Ishikawa (cell line): ENCODE results near the gene GPN2.

Source experiments
- CEBPB ChIP-seq: IDR thresholded peaks from 2 replicates; pipeline ENCODE4 v1.6.1; 2012
- CREB1 ChIP-seq: IDR thresholded peaks from 2 replicates; pipeline ENCODE4 v1.6.1; 2012; ENCODE audit warnings: low read depth
- EGR1 ChIP-seq: IDR thresholded peaks from 2 replicates; pipeline ENCODE4 v1.6.1; 2012
- EP300 ChIP-seq: IDR thresholded peaks from 2 replicates; pipeline ENCODE4 v1.6.1; 2012; ENCODE audit warnings: borderline replicate concordance
- FOXM1 ChIP-seq: IDR thresholded peaks from 2 replicates; pipeline ENCODE4 v1.6.1; 2012; ENCODE audit warnings: low read depth, borderline replicate concordance
- NFIC ChIP-seq: IDR thresholded peaks from 2 replicates; pipeline ENCODE4 v1.6.1; 2012
- RAD21 ChIP-seq: IDR thresholded peaks from 2 replicates; pipeline ENCODE4 v1.6.1; 2012; ENCODE audit warnings: low read depth
- TAF1 ChIP-seq: IDR thresholded peaks from 2 replicates; pipeline ENCODE4 v1.6.1; 2012; ENCODE audit warnings: low read depth, mild to moderate bottlenecking
- TCF12 ChIP-seq: IDR thresholded peaks from 2 replicates; pipeline ENCODE4 v1.6.1; 2012; ENCODE audit warnings: low read depth
- TEAD4 ChIP-seq: IDR thresholded peaks from 2 replicates; pipeline ENCODE4 v1.6.1; 2012
- YY1 ChIP-seq: IDR thresholded peaks from 2 replicates; pipeline ENCODE4 v1.6.1; 2012; ENCODE audit warnings: low read depth
- ZBTB7A ChIP-seq: IDR thresholded peaks from 2 replicates; pipeline ENCODE4 v1.6.1; 2012; ENCODE audit warnings: low read depth
- TF ChIP-seq, protein P1 (sequence below): IDR thresholded peaks from 2 replicates; pipeline ENCODE4 v1.6.1; 2012
- TF ChIP-seq, protein P2 (sequence below): IDR thresholded peaks from 2 replicates; pipeline ENCODE4 v1.6.1; 2012
- TF ChIP-seq, protein P3 (sequence below): IDR thresholded peaks from 2 replicates; pipeline ENCODE4 v1.6.1; 2012; ENCODE audit warnings: low read depth, mild to moderate bottlenecking

Gene GPN2

DNA sequence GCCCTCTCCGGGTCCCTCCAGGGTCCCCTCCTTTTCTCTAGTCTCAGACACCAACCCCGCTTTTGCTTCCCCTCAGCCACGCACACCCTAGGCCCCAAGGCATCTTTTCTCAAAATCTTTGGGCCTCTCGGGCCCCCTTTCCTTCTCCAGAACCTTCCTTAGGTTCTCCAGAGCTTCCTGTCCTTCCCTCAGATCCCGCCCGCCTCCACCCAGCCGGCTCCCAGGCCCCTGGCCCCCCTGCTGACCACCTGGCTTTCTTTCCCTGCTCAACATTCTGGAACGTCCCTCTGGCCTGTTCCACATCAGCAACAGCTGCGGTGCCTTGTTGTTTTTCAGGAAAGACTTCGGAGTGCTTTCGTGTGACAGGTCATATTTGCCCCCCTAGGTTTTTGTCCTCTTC, 62.4 kb downstream of the GPN2 start:
- no peak for TF ChIP-seq TAF1
- TF ChIP-seq TEAD4 = peak; percentile 27; the same call in 1 of the 2 replicates
- no peak for TF ChIP-seq YY1
- TF ChIP-seq EP300 = peak; percentile 40; the same call in 1 of the 2 replicates
- TF ChIP-seq FOXM1 = no peak
- TF ChIP-seq CEBPB = no peak
- peak; percentile 41; the same call in 1 of the 2 replicates for TF ChIP-seq TCF12
- no peak for TF ChIP-seq RAD21
- TF ChIP-seq ZBTB7A = peak; percentile 83
- TF ChIP-seq EGR1 = no peak
- TF ChIP-seq, protein P1, sequence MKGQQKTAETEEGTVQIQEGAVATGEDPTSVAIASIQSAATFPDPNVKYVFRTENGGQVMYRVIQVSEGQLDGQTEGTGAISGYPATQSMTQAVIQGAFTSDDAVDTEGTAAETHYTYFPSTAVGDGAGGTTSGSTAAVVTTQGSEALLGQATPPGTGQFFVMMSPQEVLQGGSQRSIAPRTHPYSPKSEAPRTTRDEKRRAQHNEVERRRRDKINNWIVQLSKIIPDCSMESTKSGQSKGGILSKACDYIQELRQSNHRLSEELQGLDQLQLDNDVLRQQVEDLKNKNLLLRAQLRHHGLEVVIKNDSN = no peak
- no peak for TF ChIP-seq CREB1
- TF ChIP-seq, protein P2, sequence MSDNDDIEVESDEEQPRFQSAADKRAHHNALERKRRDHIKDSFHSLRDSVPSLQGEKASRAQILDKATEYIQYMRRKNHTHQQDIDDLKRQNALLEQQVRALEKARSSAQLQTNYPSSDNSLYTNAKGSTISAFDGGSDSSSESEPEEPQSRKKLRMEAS = 0 out of 2 replicates have a peak, but pooled peaks have one; percentile 28
- TF ChIP-seq, protein P3, sequence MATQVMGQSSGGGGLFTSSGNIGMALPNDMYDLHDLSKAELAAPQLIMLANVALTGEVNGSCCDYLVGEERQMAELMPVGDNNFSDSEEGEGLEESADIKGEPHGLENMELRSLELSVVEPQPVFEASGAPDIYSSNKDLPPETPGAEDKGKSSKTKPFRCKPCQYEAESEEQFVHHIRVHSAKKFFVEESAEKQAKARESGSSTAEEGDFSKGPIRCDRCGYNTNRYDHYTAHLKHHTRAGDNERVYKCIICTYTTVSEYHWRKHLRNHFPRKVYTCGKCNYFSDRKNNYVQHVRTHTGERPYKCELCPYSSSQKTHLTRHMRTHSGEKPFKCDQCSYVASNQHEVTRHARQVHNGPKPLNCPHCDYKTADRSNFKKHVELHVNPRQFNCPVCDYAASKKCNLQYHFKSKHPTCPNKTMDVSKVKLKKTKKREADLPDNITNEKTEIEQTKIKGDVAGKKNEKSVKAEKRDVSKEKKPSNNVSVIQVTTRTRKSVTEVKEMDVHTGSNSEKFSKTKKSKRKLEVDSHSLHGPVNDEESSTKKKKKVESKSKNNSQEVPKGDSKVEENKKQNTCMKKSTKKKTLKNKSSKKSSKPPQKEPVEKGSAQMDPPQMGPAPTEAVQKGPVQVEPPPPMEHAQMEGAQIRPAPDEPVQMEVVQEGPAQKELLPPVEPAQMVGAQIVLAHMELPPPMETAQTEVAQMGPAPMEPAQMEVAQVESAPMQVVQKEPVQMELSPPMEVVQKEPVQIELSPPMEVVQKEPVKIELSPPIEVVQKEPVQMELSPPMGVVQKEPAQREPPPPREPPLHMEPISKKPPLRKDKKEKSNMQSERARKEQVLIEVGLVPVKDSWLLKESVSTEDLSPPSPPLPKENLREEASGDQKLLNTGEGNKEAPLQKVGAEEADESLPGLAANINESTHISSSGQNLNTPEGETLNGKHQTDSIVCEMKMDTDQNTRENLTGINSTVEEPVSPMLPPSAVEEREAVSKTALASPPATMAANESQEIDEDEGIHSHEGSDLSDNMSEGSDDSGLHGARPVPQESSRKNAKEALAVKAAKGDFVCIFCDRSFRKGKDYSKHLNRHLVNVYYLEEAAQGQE = no peak
- peak; percentile 84 for TF ChIP-seq NFIC

DNA sequence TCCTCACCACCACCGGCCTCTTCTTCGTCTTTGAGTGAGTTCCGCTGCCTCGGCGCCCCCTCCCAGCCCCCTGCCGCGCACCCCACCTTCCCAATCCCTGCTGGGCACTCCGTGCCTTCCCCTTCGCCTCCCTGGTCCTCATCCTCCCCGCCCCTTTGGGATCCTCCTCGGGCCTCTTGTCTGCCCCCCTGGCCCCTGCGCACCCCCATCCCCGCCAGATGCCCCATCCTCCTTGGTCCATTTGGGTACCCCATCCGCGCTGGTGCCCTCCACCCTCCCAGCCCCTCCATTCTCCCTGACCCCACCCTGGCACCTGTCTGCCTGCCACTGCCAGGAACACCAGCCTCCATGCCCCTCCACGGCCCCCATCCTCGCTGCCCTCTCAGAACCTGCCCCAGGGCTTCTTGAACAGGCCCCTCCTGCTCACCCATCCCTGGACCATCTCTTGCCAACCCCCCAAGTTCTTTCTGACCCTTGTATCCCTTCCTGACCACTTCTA, 62.9 kb downstream of the GPN2 start:
- TF ChIP-seq EP300 = no peak
- no peak for TF ChIP-seq FOXM1
- TF ChIP-seq, protein P2 = no peak
- TF ChIP-seq, protein P3 = no peak
- TF ChIP-seq YY1 = no peak
- TF ChIP-seq TCF12 = no peak
- TF ChIP-seq, protein P1 = no peak
- no peak for TF ChIP-seq TEAD4
- TF ChIP-seq NFIC = no peak
- no peak for TF ChIP-seq EGR1
- TF ChIP-seq RAD21 = no peak
- no peak for TF ChIP-seq ZBTB7A
- no peak for TF ChIP-seq CREB1
- TF ChIP-seq TAF1 = no peak
- TF ChIP-seq CEBPB = no peak

DNA sequence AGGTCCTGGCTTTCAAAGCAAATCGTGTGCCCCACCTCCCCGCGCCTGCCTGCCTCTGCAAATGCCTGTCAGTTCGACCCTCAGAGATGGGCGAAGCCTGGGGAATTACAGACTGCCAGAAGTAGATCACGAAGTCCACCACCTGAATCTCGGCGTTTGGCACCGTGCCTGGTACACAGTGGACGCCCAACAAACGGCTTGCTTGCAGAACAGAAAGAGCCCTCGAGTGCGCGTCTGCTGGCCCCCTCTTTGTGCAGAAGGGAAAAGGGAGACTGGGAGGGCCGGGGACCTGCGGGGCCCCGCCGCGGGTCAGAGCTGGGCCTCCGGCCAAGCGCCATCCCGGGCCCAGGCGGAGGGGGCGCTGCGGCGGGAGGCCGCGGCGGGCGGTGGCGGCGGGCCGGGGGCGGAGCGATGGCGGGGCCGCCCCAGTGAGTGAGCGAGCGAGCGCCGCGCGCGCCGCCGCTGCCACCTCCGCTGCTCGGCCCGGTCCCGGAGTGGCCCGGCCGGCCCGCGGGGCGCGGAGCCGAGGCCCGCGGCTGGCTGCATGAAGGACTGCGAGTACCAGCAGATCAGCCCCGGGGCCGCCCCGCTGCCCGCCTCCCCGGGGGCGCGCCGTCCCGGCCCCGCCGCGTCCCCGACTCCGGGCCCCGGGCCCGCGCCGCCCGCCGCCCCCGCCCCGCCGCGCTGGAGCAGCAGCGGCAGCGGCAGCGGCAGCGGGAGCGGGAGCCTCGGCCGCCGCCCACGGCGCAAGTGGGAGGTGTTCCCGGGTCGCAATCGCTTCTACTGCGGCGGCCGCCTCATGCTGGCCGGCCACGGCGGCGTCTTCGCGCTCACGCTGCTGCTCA, 63.6 kb downstream of the GPN2 start, which contains the start of gene ZDHHC18:
Gene ZDHHC18, plus strand, starts transcription at position 428 of the 845 bp plus-strand sequence. Its CDS starts 117 bp downstream, at position 545.
- TF ChIP-seq, protein P2 = no peak; the same call in none of the 2 replicates
- peak; percentile 84 for TF ChIP-seq NFIC
- 0 out of 2 replicates have a peak, but pooled peaks have one; percentile 15 for TF ChIP-seq EGR1
- TF ChIP-seq TEAD4 = no peak
- TF ChIP-seq CEBPB = no peak
- TF ChIP-seq, protein P1 = no peak
- TF ChIP-seq ZBTB7A = peak; percentile 52
- TF ChIP-seq, protein P3 = no peak
- no peak for TF ChIP-seq RAD21
- no peak; the same call in 1 of the 2 replicates for TF ChIP-seq TAF1
- no peak for TF ChIP-seq YY1
- TF ChIP-seq CREB1 = no peak
- no peak for TF ChIP-seq FOXM1
- TF ChIP-seq TCF12 = peak; percentile 19; the same call in 1 of the 2 replicates
- no peak for TF ChIP-seq EP300
